IMR-90 (cell line): ENCODE results near the gene MCM8. TPM values are rescaled to one million over a fixed set of nuclear protein-coding genes. Genes with fewer than 3 reads are reported as not detected.
A peak's percentile ranks its signal among the peaks of the same experiment; 100 is the strongest.

ENCODE experiments used
- ATAC-seq: fragments of 200-7000 bp; cut with Tn5 transposase; 2 replicates; pipeline ENCODE4 v1.9.1; 2020; ENCODE audit warnings: low read depth, mild to moderate bottlenecking, moderate library complexity
- BruUV-seq: library from RNA; stranded (reverse); fragments of 400-500 nt; replicated peaks from 2 replicates; lab custom pipeline; 2021; lab: Mats Ljungman, UMichigan
- CTCF ChIA-PET: fragments of 300-600 bp; formaldehyde crosslinking; extraction: SDS; loops from one replicate; lab custom pipeline; 2021; ENCODE audit warnings: antibody characterized with exemption; lab: Yijun Ruan, JAX
- POLR2A ChIA-PET: fragments of 300-600 bp; sonication (Branson Sonifier 250); formaldehyde crosslinking; loops from one replicate; lab custom pipeline; 2022; ENCODE audit warnings: antibody characterized with exemption; ENCODE audit not compliant: unreplicated experiment; lab: Charles Lee
- DNase-seq: peaks from one replicate; pipeline ENCODE4 v3.0.0; 2013
- H2AFZ ChIP-seq: replicated peaks from 2 replicates; pipeline ENCODE3; 2013; ENCODE audit warnings: low read length, mild to moderate bottlenecking; ENCODE audit not compliant: poor library complexity
- H2AK5ac ChIP-seq: 2 replicates; pipeline ENCODE4 v1.6.1; 2013; ENCODE audit warnings: low read depth, low read length, inconsistent platforms
- H2AK9ac ChIP-seq: replicated peaks from 2 replicates; pipeline ENCODE3; 2013; ENCODE audit warnings: mild to moderate bottlenecking, low read depth, low read length, moderate library complexity; ENCODE audit not compliant: poor library complexity
- H2BK120ac ChIP-seq: 2 replicates; pipeline ENCODE4 v1.6.1; 2013; ENCODE audit warnings: low read depth, low read length, inconsistent platforms
- H2BK15ac ChIP-seq: 3 replicates; pipeline ENCODE4 v1.6.1; 2013; ENCODE audit warnings: low read depth, low read length, inconsistent platforms
- H2BK20ac ChIP-seq: 2 replicates; pipeline ENCODE4 v1.6.1; 2013; ENCODE audit warnings: low read depth, mild to moderate bottlenecking, inconsistent platforms, low read length, moderate library complexity
- H2BK5ac ChIP-seq: 2 replicates; pipeline ENCODE4 v1.6.1; 2013; ENCODE audit warnings: mild to moderate bottlenecking, low read depth, low read length, inconsistent platforms; ENCODE audit not compliant: poor library complexity, severe bottlenecking
- H3K14ac ChIP-seq: replicated peaks from 2 replicates; pipeline ENCODE4 v1.6.1; 2013; ENCODE audit warnings: low read depth, low read length, inconsistent platforms
- H3K18ac ChIP-seq: 2 replicates; pipeline ENCODE4 v1.6.1; 2013; ENCODE audit warnings: low read depth, low read length, control low read depth
- H3K23ac ChIP-seq: 2 replicates; pipeline ENCODE4 v1.6.1; 2013; ENCODE audit warnings: low read depth, low read length, inconsistent platforms
- H3K27ac ChIP-seq: 2 replicates; pipeline ENCODE4 v1.5.1; 2013; ENCODE audit warnings: mild to moderate bottlenecking, control low read depth, low read length; ENCODE audit not compliant: insufficient read depth
- H3K27me3 ChIP-seq: 2 replicates; pipeline ENCODE4 v1.6.1; 2013; ENCODE audit warnings: low read length; ENCODE audit not compliant: control insufficient read depth, insufficient read depth
- H3K36me3 ChIP-seq: 2 replicates; pipeline ENCODE4 v1.6.1; 2013; ENCODE audit warnings: low read length, mixed read lengths; ENCODE audit not compliant: control insufficient read depth, insufficient read depth
- H3K4ac ChIP-seq: 2 replicates; pipeline ENCODE4 v1.6.1; 2013; ENCODE audit warnings: low read depth, low read length, inconsistent platforms
- H3K4me1 ChIP-seq: 2 replicates; pipeline ENCODE4 v1.6.1; 2013; ENCODE audit warnings: low read length, mixed read lengths; ENCODE audit not compliant: control insufficient read depth, insufficient read depth
- H3K4me2 ChIP-seq: 2 replicates; pipeline ENCODE4 v1.6.1; 2013; ENCODE audit warnings: low read depth, mild to moderate bottlenecking, control low read depth, low read length, moderate library complexity
- H3K4me3 ChIP-seq: 2 replicates; pipeline ENCODE4 v1.5.1; 2013; ENCODE audit warnings: low read depth, mild to moderate bottlenecking, control low read depth, low read length, moderate library complexity; ENCODE audit not compliant: insufficient read depth
- H3K56ac ChIP-seq: 2 replicates; pipeline ENCODE4 v1.6.1; 2013; ENCODE audit warnings: low read length, inconsistent platforms; ENCODE audit not compliant: insufficient read depth; ENCODE audit errors: extremely low read depth
- H3K79me1 ChIP-seq, 2 experiments: 2 replicates each; pipeline ENCODE4 v1.6.1; 2013; ENCODE audit warnings: low read length in 2 of 2, inconsistent platforms in 1 of 2, low read depth in 1 of 2
- H3K9ac ChIP-seq: 2 replicates; pipeline ENCODE4 v1.6.1; 2013; ENCODE audit warnings: low read depth, low read length, control low read depth
- H3K9me1 ChIP-seq: 2 replicates; pipeline ENCODE4 v1.6.1; 2013; ENCODE audit warnings: low read length, inconsistent platforms; ENCODE audit not compliant: insufficient read depth
- H3K9me3 ChIP-seq: 2 replicates; pipeline ENCODE4 v1.6.1; 2013; ENCODE audit warnings: low read length; ENCODE audit not compliant: control insufficient read depth, insufficient read depth
- H4K20me1 ChIP-seq: 2 replicates; pipeline ENCODE4 v1.6.1; 2013; ENCODE audit warnings: low read length, inconsistent platforms; ENCODE audit not compliant: insufficient read depth
- H4K5ac ChIP-seq: 2 replicates; pipeline ENCODE4 v1.6.1; 2013; ENCODE audit warnings: mild to moderate bottlenecking, low read depth, low read length, control low read depth
- H4K8ac ChIP-seq, 2 experiments: 2 replicates each; pipeline ENCODE4 v1.6.1; 2013; ENCODE audit warnings: low read depth in 2 of 2, low read length in 2 of 2, control low read depth in 1 of 2, inconsistent platforms in 1 of 2
- H4K91ac ChIP-seq: 2 replicates; pipeline ENCODE4 v1.6.1; 2013; ENCODE audit warnings: low read depth, low read length, inconsistent platforms; ENCODE audit not compliant: insufficient read depth
- CEBPB ChIP-seq: IDR thresholded peaks from 2 replicates; pipeline ENCODE4 v1.6.1; 2012; ENCODE audit warnings: low read depth, low read length, improper control_type of control experiment
- FOS ChIP-seq: fragments of 150-350 bp; IDR thresholded peaks from 2 replicates; pipeline ENCODE4 v1.6.1; 2016; ENCODE audit warnings: low read depth, low read length
- RAD21 ChIP-seq: IDR thresholded peaks from 2 replicates; pipeline ENCODE4 v1.6.1; 2012; ENCODE audit warnings: low read length, improper control_type of control experiment
- WGBS, 2 experiments: methylation state at CpG; one replicate each; pipeline versions ENCODE4 v1.1.5 to v1.1.7; 2013; ENCODE audit warnings: missing lambda C conversion rate in 2 of 2; ENCODE audit not compliant: insufficient read length in 1 of 2; ENCODE audit errors: extremely low coverage in 2 of 2; 5-methylcytosine and 5-hydroxymethylcytosine counted together
- dilution Hi-C: fragments of 300-500 bp; cut with HindIII; formaldehyde crosslinking; loops from one replicate; pipeline ENCODE4 v1.14.3; 2018; ENCODE audit warnings: low sequenced_read_pairs; ENCODE audit not compliant: unreplicated experiment
- in situ Hi-C: fragments of 300-500 bp; cut with MboI; formaldehyde crosslinking; loops from 3 replicates; pipeline ENCODE4 v1.14.3; 2019; ENCODE audit warnings: low sequenced_read_pairs, inconsistent platforms, mixed read lengths
- intact Hi-C: fragments of 100-400 bp; cut with micrococcal nuclease; formaldehyde crosslinking; loops from 2 replicates; pipeline ENCODE4 v1.10.0; 2022
- polyA plus RNA-seq, 3 experiments: library from polyadenylated mRNA; depleted of rRNA; stranded (reverse); fragments of >200 nt; gene quantifications; 2 replicates each; pipeline ENCODE4 v1.2.3, GENCODE V29; 2012; ENCODE audit warnings: low replicate concordance in 1 of 3
- total RNA-seq: library from RNA; depleted of rRNA; stranded (reverse); fragments of >200 nt; gene quantifications from 2 replicates; pipeline ENCODE4 v1.2.3, GENCODE V29; 2012

MCM8 gene
- total and polyA plus RNA-seq, 2 of the 4 experiments (the other 2 are of a cell fraction): 4.2 to 11.5 TPM

GRCh38 chr20:5945963-5946362 lies 4.5 kb upstream of the MCM8 start:
- no peak overlapping the region for H4K5ac ChIP-seq
- no peak overlapping the region for H2BK15ac ChIP-seq
- no peak overlapping the region for H3K4me3 ChIP-seq
- 0 out of 2 replicates have a peak, but pooled peaks cover 3% of the 10 kb centered on the region for H4K20me1 ChIP-seq
- no peak overlapping the region for H3K4ac ChIP-seq
- H3K14ac ChIP-seq: no peak overlapping the region
- H2AK9ac ChIP-seq: no peak overlapping the region
- in situ Hi-C loops: no loop called here
- no peaks in the 10 kb centered on the region for H3K27me3 ChIP-seq
- POLR2A ChIA-PET: no interaction called here
- no peak overlapping the region for H2AK5ac ChIP-seq
- CTCF ChIA-PET: no interaction called here
- DNase-seq: peak; percentile 93
- no peaks in the 10 kb centered on the region for H3K9me3 ChIP-seq
- peaks cover 22 to 38% of the 10 kb centered on the region in 2 experiments for H3K79me1 ChIP-seq
- no peak overlapping the region for H2BK120ac ChIP-seq
- no peak for ATAC-seq
- no peak overlapping the region for H2AFZ ChIP-seq
- no peak overlapping the region for H3K56ac ChIP-seq
- H3K9me1 ChIP-seq: 0 out of 2 replicates have a peak, but pooled peaks cover 6% of the 10 kb centered on the region
- BruUV-seq: no TSS peak
- no peak overlapping the region for H4K8ac ChIP-seq
- H3K18ac ChIP-seq: no peak overlapping the region
- intact Hi-C loops: no loop called here
- dilution Hi-C loops: no loop called here
- no peak overlapping the region for H4K91ac ChIP-seq
- peaks cover 27% of the 10 kb centered on the region for H3K36me3 ChIP-seq
- TF ChIP-seq CEBPB (peak; percentile 74), FOS (0 out of 2 replicates have a peak, but pooled peaks have one; percentile 32), RAD21 (no peak)
- WGBS, 2 experiments: no CpG with 5 or more reads among the region's 3 CpGs
- H3K23ac ChIP-seq: no peak overlapping the region
- no peak overlapping the region for H3K4me2 ChIP-seq
- no peak overlapping the region for H2BK5ac ChIP-seq
- H3K9ac ChIP-seq: no peak overlapping the region
- no peak overlapping the region for H3K27ac ChIP-seq
- no peak overlapping the region for H2BK20ac ChIP-seq
- H3K4me1 ChIP-seq: no peaks in the 10 kb centered on the region
